ENCODE measurements around the gene PLOD3.
"Not testable (repeated sequence)": the region's sequence is repeated elsewhere in the genome, so short reads cannot be mapped to it uniquely, and the experiment has no call there.

The PLOD3 gene

GRCh38 chr7:101211501-101211900 lies 5.9 kb downstream of the PLOD3 start:
- DNase-seq = no peak

- DNase-seq = no peak
These were observed 7.2 kb downstream of the PLOD3 start for GRCh38 chr7:101210143-101210542.

GRCh38 chr7:101208794-101209193 lies 8.6 kb downstream of the PLOD3 start:
- no peak for DNase-seq

GRCh38 chr7:101207459-101207858 lies 9.9 kb downstream of the PLOD3 start:
- no peak for DNase-seq

- DNase-seq = no peak
These were observed 10.7 kb downstream of the PLOD3 start for GRCh38 chr7:101206665-101207042.

GRCh38 chr7:101205901-101206664 lies 11.3 kb downstream of the PLOD3 start:
- DNase-seq = no peak

- DNase-seq = peak; percentile 64
These were observed 13.3 kb downstream of the PLOD3 start for GRCh38 chr7:101203740-101204738.

GRCh38 chr7:101202603-101202918 lies 14.8 kb downstream of the PLOD3 start:
- DNase-seq = no peak

GRCh38 chr7:101201695-101202602 lies 15.4 kb downstream of the PLOD3 start:
- no peak for DNase-seq

- no peak for DNase-seq
These were observed 16.4 kb downstream of the PLOD3 start, which contains the start of gene MOGAT3 for GRCh38 chr7:101200862-101201599. Gene MOGAT3 (minus strand): TSS chr7:101201036. CDS start chr7:101200854, 182 bp downstream.

- no peak for DNase-seq
These were observed 16.9 kb downstream of the PLOD3 start for GRCh38 chr7:101200504-101200861.

GRCh38 chr7:101199522-101199921 lies 17.9 kb downstream of the PLOD3 start:
- not testable (repeated sequence) for DNase-seq

- DNase-seq = no peak
These were observed 18.9 kb downstream of the PLOD3 start for GRCh38 chr7:101198476-101198875.

GRCh38 chr7:101197991-101198390 lies 19.4 kb downstream of the PLOD3 start:
- no peak for DNase-seq

- no peak for DNase-seq
These were observed 21.5 kb downstream of the PLOD3 start for GRCh38 chr7:101195884-101196283.

GRCh38 chr7:101189109-101189508 lies 28.3 kb downstream of the PLOD3 start:
- no peak for DNase-seq

GRCh38 chr7:101186844-101187428 lies 30.4 kb downstream of the PLOD3 start:
- DNase-seq = peak; percentile 61

GRCh38 chr7:101186194-101186593 lies 31.2 kb downstream of the PLOD3 start:
- DNase-seq = no peak

- peak; percentile 70 for DNase-seq
These were observed 32.0 kb downstream of the PLOD3 start for GRCh38 chr7:101185258-101185839.

- DNase-seq = no peak
These were observed 37.1 kb downstream of the PLOD3 start, which contains the start of gene NAT16 for GRCh38 chr7:101180130-101180755. Gene NAT16 (minus strand): TSS chr7:101180293. CDS start chr7:101174807, 5,486 bp downstream.

- no peak for DNase-seq
These were observed 37.7 kb downstream of the PLOD3 start for GRCh38 chr7:101179713-101180112.

Measured in suppressor macrophage treated with lipopolysaccharide for 4 hours (primary cell).